SH-SY5Y (cell line): Measurements from ENCODE around the gene HNRNPLL.

Experiments
- GATA2 ChIP-seq: IDR thresholded peaks from 2 replicates; pipeline ENCODE4 v1.6.1; 2011; ENCODE audit warnings: mild to moderate bottlenecking, low read depth, low read length
- GATA3 ChIP-seq: IDR thresholded peaks from 2 replicates; pipeline ENCODE4 v1.6.1; 2011; ENCODE audit warnings: low read depth, mild to moderate bottlenecking, low read length, moderate library complexity

- no peak for TF ChIP-seq GATA2
- no peak for TF ChIP-seq GATA3
Observed at GRCh38 chr2:38551171-38551570, 51.6 kb downstream of the HNRNPLL start.
